GM21576 (cell line): Measurements from ENCODE around the gene USP3.

Source experiments
- ATAC-seq: cut with Tn5 transposase; IDR thresholded peaks from one replicate; pipeline ENCODE4 v1.9.1; 2021; ENCODE audit warnings: mild to moderate bottlenecking, moderate library complexity; ENCODE audit not compliant: unreplicated experiment

USP3 gene

GRCh38 chr15:63495780-63496488 lies 8.5 kb upstream of the USP3 start:
- ATAC-seq, result no peak

- no peak for ATAC-seq
Measured at GRCh38 chr15:63497642-63498467, 6.5 kb upstream of the USP3 start.

GRCh38 chr15:63499175-63499549 lies 5.2 kb upstream of the USP3 start:
- ATAC-seq, result no peak

GRCh38 chr15:63499611-63500010 lies 4.8 kb upstream of the USP3 start:
- no peak for ATAC-seq

- no peak for ATAC-seq
Measured at GRCh38 chr15:63500265-63501250, 3.8 kb upstream of the USP3 start.

- ATAC-seq, result no peak
Measured at GRCh38 chr15:63501256-63502089, 2.9 kb upstream of the USP3 start.

GRCh38 chr15:63502137-63502766 lies 2.1 kb upstream of the USP3 start:
- no peak for ATAC-seq

- ATAC-seq, result peak; percentile 48
Measured at GRCh38 chr15:63502843-63503738, 1.3 kb upstream of the USP3 start.

GRCh38 chr15:63503739-63504246 lies 600 bp upstream of the USP3 start:
- peak; percentile 17 for ATAC-seq

- peak; percentile 8 for ATAC-seq
Measured at GRCh38 chr15:63504979-63505841, 817 bp downstream of the USP3 start.

GRCh38 chr15:63505842-63506222 lies 1.4 kb downstream of the USP3 start:
- ATAC-seq, result no peak

GRCh38 chr15:63506537-63507035 lies 2.2 kb downstream of the USP3 start:
- ATAC-seq, result no peak

- no peak for ATAC-seq
Measured at GRCh38 chr15:63507878-63508818, 3.8 kb downstream of the USP3 start.

GRCh38 chr15:63509056-63509954 lies 4.9 kb downstream of the USP3 start:
- no peak for ATAC-seq
